Activated CD4-positive, CD25-positive, alpha-beta regulatory T cell treated with anti-CD3 and anti-CD28 coated beads, Interleukin-2, amount 50 U/mL, for 16 hours (primary cell): ENCODE results near the gene TIGIT.

ENCODE experiments used
- DNase-seq: peaks from one replicate; pipeline ENCODE4 v3.0.0-alpha.2; 2020; ENCODE audit warnings: low read depth, low spot score

Gene TIGIT

GRCh38 chr3:114310695-114311094 lies 16.9 kb downstream of the TIGIT start:
- DNase-seq: no peak

DNA sequence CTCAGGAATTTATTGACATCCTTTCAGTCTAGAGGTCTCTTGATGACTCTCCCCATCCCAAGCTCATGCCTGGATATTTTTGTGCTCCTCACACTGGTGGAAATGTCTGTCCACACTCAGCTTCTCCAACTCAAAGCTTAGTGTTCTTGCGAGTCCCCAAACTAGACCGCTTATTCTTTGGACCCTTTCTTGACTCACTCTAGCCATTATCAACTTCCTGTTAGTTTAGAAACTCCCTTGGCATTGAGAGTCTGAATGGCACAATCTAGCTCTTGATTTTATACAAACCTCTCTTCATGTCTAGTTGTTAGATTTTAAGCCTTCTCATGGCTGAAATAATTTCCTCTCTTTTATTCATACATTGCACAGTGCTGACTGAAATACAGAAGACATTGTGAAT lies 19.6 kb downstream of the TIGIT start:
- no peak for DNase-seq

DNA sequence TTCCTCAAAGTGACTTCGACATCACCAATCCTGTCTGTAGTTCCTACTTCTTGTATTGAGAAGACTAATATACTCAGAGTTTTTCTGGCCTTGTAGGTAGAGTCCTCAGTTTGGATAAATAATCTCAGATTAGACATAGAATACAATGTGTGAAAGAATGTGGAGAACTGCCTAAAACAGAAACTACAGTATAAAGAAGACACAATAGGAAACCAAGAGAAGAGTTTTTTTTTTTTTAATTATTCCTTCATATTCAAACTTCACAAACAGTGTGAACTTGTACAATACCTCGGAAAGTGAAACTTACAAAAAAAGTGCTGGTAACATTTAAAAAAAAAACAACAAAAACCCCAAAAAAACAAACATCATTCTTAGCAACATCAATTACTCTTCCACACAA lies 20.5 kb downstream of the TIGIT start:
- DNase-seq: no peak

GRCh38 chr3:114318295-114318694 lies 24.5 kb downstream of the TIGIT start:
- no peak for DNase-seq

DNA sequence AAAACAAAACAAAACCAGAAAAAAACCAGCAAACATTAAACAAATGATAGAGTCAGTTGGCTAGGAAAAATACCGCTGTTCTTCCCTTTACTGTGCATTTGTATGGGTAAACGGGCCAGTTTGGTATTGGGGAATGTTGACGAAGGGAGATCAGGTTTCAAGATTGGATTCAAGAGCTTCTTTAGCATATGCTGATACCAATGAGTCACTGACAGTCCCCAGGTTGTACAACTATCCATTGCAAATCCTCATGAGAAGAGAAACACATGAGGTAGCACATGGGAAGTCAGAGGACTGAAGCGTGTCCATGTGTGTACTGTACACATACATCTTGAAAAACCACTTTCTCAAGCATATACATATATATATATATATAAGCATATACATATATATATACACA lies 25.6 kb downstream of the TIGIT start:
- no peak for DNase-seq

GRCh38 chr3:114320246-114320645 lies 26.4 kb downstream of the TIGIT start:
- DNase-seq: no peak

DNA sequence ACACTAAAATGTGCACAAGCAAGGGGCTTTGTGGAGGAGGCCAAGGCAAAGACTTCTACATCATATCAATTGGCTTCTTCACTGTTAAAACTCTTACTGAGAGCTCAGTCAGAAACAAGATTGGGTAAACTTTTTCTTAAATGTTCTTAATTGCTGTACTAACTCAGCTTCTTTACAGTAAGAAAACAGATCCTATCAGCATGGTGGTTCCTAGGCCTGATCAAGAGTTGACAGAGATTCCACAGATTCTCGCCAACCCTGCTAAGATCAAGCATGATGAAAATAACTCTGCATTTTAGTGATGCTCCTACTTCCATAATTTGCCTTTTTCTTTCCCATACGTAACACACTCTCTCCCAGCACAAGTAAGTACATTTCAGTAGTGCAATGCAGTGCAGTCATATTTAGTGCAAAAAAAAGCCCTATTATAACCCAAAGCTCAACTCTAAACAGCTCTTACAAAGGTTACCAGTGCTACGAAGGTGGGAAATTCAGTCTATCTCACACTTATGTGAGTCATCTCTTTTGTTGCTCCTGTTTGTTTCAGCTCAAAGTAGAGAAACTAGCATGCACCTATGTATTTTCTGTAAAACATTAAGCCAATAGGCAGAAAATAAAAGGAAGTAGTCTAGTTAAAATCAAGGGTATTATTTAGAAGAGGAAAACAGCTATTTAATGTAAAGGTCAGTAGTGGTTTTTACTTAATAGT lies 29.9 kb downstream of the TIGIT start:
- DNase-seq: no peak

DNA sequence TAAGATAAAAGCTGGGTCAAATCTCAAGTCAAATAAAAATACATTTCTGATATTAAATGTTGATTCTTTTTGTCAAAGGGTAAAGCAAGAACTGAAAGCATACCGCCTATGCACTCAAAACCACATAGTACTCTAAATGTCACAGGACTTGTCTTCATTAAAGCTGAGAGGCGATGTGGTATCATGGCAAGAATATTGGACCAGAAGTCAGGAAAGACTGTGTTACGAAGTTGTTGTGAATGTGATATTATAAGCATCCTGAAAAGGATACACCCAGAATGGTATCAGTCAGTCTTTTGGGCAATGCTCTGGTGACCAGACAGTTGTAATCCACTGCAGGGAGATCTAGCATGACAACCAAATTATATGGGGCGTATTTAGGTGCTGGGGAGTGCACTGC lies 33.8 kb downstream of the TIGIT start:
- DNase-seq: no peak

- no peak for DNase-seq
These were observed 34.5 kb downstream of the TIGIT start for GRCh38 chr3:114328345-114328744.

GRCh38 chr3:114329823-114330222 lies 36.0 kb downstream of the TIGIT start:
- DNase-seq: no peak

DNA sequence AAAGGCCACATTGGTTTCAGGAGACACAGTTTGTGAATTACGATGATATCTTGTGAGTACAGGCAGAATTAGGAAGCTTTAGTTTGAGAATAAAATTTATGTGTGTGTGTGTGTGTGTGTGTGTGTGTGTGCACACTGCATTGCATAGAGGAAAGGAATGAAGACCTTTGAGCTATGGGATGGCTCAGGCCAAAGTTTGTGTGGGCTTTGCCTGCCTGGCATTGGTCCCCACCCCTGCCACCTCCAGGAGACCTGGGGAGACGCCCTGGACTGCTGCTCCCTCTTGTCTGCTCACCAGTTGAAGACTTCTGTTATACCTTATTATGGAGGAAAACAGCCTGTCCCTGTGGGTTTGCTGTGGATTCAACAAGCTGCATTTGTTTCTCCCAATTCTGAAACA lies 37.2 kb downstream of the TIGIT start:
- DNase-seq: no peak

- no peak for DNase-seq
These were observed 37.9 kb downstream of the TIGIT start for GRCh38 chr3:114331710-114332109.

- DNase-seq: no peak
These were observed 38.7 kb downstream of the TIGIT start for GRCh38 chr3:114332342-114333179.

GRCh38 chr3:114333180-114333922 lies 39.5 kb downstream of the TIGIT start:
- DNase-seq: no peak

DNA sequence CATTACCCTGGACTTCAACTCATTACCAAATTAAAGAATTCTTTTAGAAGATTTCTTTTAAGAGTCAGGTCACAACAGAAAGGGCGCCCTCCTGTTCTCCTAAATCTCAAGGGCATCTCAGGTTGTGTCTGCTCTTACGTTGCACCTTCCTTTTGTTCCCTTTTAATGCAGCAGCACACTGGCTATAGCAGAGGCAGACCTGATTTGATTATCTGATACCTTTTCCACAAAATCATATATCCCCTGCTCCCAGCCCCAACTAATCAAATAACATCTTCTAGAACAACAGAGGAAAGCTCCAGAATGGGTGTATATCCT lies 40.1 kb downstream of the TIGIT start:
- no peak for DNase-seq

GRCh38 chr3:114336122-114336697 lies 42.4 kb downstream of the TIGIT start:
- no peak for DNase-seq

GRCh38 chr3:114336857-114337256 lies 43.0 kb downstream of the TIGIT start:
- DNase-seq: no peak

DNA sequence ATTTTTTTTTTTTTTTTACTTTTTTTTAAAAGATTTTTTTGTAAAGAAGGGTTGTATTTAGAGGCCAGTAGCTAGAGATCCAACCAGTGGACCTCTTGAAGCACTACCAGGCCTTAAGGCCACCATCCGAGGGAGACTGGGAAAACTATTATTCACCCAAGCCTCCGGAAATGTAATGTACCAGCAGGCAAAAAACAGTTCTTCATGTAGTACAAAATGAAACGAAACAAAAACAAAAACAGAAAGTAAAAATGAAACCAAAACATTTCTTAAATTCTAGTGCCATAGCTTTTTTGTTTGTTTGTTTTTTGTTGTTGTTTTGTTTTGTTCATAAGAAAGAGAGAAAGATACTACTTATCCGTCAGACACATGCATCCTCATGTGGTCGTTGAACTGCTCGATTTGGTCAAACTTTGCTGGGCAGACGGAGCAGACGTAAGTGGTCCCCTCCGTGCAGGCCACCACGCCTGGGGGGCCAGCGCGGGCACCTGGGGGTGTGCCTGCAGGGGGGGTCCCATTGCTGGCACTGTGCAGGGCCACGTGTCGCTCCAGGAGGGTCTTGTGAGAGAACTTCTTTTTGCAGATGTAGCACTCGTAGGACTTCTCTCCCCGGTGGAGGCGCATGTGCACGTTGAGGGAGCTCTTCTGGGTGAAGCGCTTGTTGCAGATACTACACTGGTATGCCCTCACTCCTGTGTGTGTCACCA lies 45.0 kb downstream of the TIGIT start:
- no peak for DNase-seq

GRCh38 chr3:114344492-114344891 lies 50.7 kb downstream of the TIGIT start:
- no peak for DNase-seq

- no peak for DNase-seq
These were observed 56.4 kb downstream of the TIGIT start for GRCh38 chr3:114350271-114350670.

GRCh38 chr3:114350690-114351089 lies 56.9 kb downstream of the TIGIT start:
- no peak for DNase-seq
